GM21723 (cell line): ENCODE data around the gene PCDHB4.
"Not testable (repeated sequence)": the region's sequence is repeated elsewhere in the genome, so short reads cannot be mapped to it uniquely, and the experiment has no call there.

Source experiments
- ATAC-seq: cut with Tn5 transposase; IDR thresholded peaks from one replicate; pipeline ENCODE4 v1.9.1; 2021; ENCODE audit warnings: mild to moderate bottlenecking, moderate library complexity; ENCODE audit not compliant: unreplicated experiment

The PCDHB4 gene

DNA sequence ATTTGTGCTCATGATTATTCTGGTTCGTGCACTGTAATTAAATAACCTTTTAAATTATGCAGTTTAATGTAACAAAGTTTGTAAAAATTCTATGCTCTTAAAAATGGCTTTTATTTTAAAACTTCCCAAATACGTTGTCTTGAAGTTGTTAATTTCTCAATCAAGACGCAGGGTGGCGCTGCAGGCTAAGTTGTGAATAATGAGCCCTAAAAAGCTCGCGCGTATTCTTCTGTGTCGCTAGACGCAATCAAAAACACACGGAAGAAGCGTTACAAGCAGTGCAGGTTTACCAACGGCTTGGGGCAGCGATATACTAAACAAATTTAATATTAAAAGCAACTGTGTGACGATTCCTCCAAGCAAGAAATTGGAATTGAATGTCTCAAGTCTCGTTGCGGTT, at the start of gene PCDHB4:
Gene PCDHB4 (plus strand): TSS at position 256 of the 400 bp plus-strand sequence. CDS start 181 bp downstream, outside the sequence.
- no peak for ATAC-seq

- no peak for ATAC-seq
These were observed 43.8 kb upstream of the PCDHB4 start for GRCh38 chr5:141077826-141078225.

- ATAC-seq = no peak
These were observed 39.4 kb upstream of the PCDHB4 start for GRCh38 chr5:141082228-141082627.

DNA sequence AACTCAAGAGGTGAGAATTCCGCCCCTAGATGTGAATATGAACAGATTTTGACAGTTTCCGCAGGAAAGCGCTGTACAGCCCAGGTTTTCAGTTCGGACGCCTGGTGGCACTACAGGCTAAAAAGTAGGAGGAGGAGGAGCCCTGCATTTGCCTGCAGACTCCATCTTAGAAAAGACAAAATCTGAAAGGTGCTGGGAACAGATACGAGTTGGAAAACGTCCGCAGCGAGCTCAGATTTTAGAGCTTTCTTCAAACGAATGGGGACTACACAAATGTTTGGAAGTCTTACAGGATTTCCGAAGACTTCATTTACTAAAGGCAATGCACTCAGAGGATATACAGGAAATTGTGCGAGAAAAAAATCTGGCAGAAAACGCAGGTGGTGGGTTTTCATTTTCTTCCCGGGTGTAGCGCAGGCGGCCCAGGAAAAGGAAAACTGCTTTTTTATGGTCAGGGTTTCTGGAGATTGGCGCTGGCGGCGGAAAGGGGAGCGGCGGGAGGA, 37.1 kb upstream of the PCDHB4 start:
- no peak for ATAC-seq

DNA sequence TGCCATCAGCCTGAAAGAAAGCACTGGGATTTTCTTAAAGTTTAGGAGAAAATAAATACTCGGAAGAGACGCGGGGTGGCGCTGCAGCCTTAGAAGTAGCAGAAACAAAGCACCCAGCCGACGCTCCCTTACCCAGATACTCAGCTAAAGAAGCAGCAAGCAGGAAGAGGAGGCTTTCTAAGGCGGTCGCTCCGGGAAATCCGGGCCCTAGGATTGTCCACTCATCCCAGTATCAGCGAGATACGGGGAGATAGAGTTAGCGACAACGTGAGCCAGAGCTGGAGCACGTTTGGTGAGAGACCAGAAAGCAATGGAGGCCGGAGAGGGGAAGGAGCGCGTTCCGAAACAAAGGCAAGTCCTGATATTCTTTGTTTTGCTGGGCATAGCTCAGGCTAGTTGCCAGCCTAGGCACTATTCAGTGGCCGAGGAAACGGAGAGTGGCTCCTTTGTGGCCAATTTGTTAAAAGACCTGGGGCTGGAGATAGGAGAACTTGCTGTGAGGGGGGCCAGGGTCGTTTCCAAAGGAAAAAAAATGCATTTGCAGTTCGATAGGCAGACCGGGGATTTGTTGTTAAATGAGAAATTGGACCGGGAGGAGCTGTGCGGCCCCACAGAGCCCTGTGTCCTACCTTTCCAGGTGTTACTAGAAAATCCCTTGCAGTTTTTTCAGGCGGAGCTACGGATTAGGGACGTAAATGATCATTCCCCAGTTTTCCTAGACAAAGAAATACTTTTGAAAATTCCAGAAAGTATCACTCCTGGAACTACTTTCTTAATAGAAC, 26.9 kb upstream of the PCDHB4 start, which contains the start of gene PCDHB2:
Gene PCDHB2 (plus strand): TSS at position 135 of the 782 bp plus-strand sequence. CDS start 176 bp downstream, at position 311.
- ATAC-seq = no peak

DNA sequence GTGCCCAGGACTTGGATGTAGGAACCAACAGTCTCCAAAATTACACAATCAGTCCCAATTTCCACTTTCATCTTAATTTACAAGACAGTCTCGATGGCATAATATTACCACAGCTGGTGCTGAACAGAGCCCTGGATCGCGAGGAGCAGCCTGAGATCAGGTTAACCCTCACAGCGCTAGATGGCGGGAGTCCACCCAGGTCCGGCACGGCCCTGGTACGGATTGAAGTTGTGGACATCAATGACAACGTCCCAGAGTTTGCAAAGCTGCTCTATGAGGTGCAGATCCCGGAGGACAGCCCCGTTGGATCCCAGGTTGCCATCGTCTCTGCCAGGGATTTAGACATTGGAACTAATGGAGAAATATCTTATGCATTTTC, 26.4 kb upstream of the PCDHB4 start:
- ATAC-seq = no peak

GRCh38 chr5:141096181-141096580, 25.4 kb upstream of the PCDHB4 start:
- not testable (repeated sequence) for ATAC-seq

- ATAC-seq = not testable (repeated sequence)
These were observed 25.0 kb upstream of the PCDHB4 start for GRCh38 chr5:141096586-141096985.

- no peak for ATAC-seq
These were observed 21.3 kb upstream of the PCDHB4 start, which contains the start of gene PCDHB3 for GRCh38 chr5:141100243-141100805. Gene PCDHB3 (plus strand): TSS chr5:141100473. CDS start chr5:141100650, 177 bp downstream.

DNA sequence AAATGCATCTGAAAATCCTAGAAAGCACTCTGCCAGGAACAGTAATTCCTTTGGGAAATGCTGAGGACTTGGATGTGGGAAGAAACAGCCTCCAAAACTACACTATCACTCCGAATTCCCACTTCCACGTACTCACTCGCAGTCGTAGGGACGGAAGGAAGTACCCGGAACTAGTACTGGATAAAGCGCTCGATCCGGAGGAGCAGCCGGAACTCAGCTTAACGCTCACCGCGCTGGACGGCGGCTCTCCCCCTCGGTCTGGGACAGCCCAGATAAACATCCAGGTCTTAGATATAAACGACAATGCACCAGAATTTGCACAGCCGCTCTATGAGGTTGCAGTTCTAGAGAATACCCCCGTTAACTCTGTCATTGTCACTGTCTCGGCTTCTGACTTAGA, 20.6 kb upstream of the PCDHB4 start:
- ATAC-seq = no peak

GRCh38 chr5:141102070-141102469, 19.5 kb upstream of the PCDHB4 start:
- ATAC-seq = not testable (repeated sequence)

DNA sequence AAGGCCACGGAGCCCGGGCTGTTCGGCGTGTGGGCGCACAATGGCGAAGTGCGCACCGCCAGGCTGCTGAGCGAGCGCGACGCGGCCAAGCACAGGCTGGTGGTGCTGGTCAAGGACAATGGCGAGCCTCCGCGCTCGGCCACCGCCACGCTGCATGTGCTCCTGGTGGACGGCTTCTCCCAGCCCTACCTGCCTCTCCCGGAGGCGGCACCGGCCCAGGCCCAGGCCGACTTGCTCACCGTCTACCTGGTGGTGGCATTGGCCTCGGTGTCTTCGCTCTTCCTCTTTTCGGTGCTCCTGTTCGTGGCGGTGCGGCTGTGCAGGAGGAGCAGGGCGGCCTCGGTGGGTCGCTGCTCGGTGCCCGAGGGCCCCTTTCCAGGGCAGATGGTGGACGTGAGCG, 19.1 kb upstream of the PCDHB4 start:
- ATAC-seq = not testable (repeated sequence)

DNA sequence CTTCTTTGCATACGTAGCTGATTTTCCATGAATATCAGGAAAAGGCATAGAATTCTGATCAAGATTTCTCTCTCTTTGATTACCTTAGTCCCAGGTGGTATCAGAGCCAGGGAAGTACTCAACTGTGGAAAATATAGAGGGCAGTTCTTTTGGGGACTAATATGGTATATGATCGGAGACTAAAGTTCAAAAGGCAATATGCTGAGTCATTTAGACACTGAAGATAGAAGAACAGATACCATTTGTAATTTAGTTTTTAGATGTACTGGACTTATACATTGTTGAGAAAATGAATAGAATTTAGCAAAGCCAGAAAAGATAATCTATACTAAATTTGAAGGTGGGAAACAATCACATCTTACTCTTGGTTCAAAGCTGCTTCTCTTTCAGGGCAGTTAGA, 16.3 kb upstream of the PCDHB4 start:
- no peak for ATAC-seq

- ATAC-seq = no peak
These were observed 2.4 kb upstream of the PCDHB4 start for GRCh38 chr5:141119250-141119649.

DNA sequence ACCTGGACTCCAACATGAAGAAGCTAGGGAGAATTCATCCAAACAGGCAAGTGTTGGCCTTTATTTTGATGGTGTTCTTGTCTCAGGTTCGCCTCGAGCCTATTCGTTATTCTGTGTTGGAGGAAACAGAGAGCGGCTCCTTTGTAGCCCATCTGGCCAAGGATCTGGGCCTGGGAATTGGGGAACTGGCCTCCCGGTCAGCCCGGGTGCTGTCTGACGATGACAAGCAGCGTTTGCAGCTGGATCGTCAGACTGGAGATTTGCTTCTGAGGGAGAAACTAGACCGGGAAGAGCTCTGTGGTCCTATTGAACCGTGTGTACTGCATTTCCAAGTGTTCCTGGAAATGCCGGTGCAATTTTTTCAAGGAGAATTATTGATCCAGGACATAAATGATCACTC, 367 bp downstream of the PCDHB4 start:
- ATAC-seq = no peak

- ATAC-seq = not testable (repeated sequence)
These were observed 1.9 kb downstream of the PCDHB4 start for GRCh38 chr5:141123396-141124135.

GRCh38 chr5:141127305-141127704, 5.7 kb downstream of the PCDHB4 start:
- ATAC-seq = no peak

GRCh38 chr5:141135030-141135717, 13.6 kb downstream of the PCDHB4 start, which contains the start of gene PCDHB5:
Gene PCDHB5 (plus strand): TSS chr5:141135206. CDS start chr5:141135435, 229 bp downstream.
- no peak for ATAC-seq

- no peak for ATAC-seq
These were observed 14.2 kb downstream of the PCDHB4 start for GRCh38 chr5:141135718-141136266.

GRCh38 chr5:141137346-141137745, 15.7 kb downstream of the PCDHB4 start:
- not testable (repeated sequence) for ATAC-seq
